ENCODE data around the gene CCDC27.
"Not testable (repeated sequence)": the region's sequence is repeated elsewhere in the genome, so short reads cannot be mapped to it uniquely, and the experiment has no call there.

The CCDC27 gene

GRCh38 chr1:3746389-3746829 lies 5.8 kb upstream of the CCDC27 start:
- peak overlapping the region; percentile 67 for H3K4me3 ChIP-seq (replicated peaks; ENCODE audit: low read depth, low read length)
- no peak for DNase-seq (ENCODE audit: low read depth)
- TF ChIP-seq, protein P1, sequence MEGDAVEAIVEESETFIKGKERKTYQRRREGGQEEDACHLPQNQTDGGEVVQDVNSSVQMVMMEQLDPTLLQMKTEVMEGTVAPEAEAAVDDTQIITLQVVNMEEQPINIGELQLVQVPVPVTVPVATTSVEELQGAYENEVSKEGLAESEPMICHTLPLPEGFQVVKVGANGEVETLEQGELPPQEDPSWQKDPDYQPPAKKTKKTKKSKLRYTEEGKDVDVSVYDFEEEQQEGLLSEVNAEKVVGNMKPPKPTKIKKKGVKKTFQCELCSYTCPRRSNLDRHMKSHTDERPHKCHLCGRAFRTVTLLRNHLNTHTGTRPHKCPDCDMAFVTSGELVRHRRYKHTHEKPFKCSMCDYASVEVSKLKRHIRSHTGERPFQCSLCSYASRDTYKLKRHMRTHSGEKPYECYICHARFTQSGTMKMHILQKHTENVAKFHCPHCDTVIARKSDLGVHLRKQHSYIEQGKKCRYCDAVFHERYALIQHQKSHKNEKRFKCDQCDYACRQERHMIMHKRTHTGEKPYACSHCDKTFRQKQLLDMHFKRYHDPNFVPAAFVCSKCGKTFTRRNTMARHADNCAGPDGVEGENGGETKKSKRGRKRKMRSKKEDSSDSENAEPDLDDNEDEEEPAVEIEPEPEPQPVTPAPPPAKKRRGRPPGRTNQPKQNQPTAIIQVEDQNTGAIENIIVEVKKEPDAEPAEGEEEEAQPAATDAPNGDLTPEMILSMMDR (IDR thresholded peaks at IDR 0.05; ENCODE audit: low read length, missing control alignments): no peak

GRCh38 chr1:3746830-3747521 lies 5.3 kb upstream of the CCDC27 start:
- DNase-seq (ENCODE audit: low read depth): peak; percentile 70
- TF ChIP-seq, protein P1 (IDR thresholded peaks at IDR 0.05; ENCODE audit: low read length, missing control alignments): no peak
- peak overlapping the region; percentile 67 for H3K4me3 ChIP-seq (replicated peaks; ENCODE audit: low read depth, low read length)

GRCh38 chr1:3747522-3747848 lies 4.8 kb upstream of the CCDC27 start:
- no peak for DNase-seq (ENCODE audit: low read depth)
- H3K4me3 ChIP-seq (replicated peaks; ENCODE audit: low read depth, low read length): peak overlapping the region; percentile 67
- TF ChIP-seq, protein P1 (IDR thresholded peaks at IDR 0.05; ENCODE audit: low read length, missing control alignments): no peak

GRCh38 chr1:3747903-3748302 lies 4.3 kb upstream of the CCDC27 start:
- peak overlapping the region; percentile 67 for H3K4me3 ChIP-seq (replicated peaks; ENCODE audit: low read depth, low read length)
- DNase-seq (ENCODE audit: low read depth): no peak
- TF ChIP-seq, protein P1 (IDR thresholded peaks at IDR 0.05; ENCODE audit: low read length, missing control alignments): no peak

GRCh38 chr1:3748316-3748900 lies 3.8 kb upstream of the CCDC27 start:
- H3K4me3 ChIP-seq (replicated peaks; ENCODE audit: low read depth, low read length); DNase-seq (ENCODE audit: low read depth): not testable (repeated sequence)

DNA sequence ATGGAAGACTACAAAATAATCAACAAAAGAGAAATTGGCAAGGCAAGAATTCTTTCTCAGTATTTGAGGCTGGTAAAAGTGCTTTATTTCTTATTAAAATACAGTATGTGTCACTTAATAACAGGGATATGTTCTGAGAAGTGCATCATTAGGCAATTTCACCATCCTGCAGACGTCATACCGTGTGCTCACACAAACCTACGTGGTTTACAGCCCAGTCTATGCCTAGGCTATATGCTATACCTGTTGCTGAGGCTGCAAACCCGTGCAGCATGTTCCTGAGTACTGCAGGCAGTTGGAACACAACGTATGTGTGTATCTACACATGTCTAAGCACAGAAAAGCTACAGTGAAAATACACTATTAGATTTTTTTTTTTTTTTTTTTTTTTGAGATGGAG lies 2.7 kb upstream of the CCDC27 start:
- H3K4me3 ChIP-seq (replicated peaks; ENCODE audit: low read depth, low read length): no peak overlapping the region
- DNase-seq (ENCODE audit: low read depth): no peak
- TF ChIP-seq, protein P1 (IDR thresholded peaks at IDR 0.05; ENCODE audit: low read length, missing control alignments): no peak

GRCh38 chr1:3750741-3751140 lies 1.5 kb upstream of the CCDC27 start:
- TF ChIP-seq, protein P1 (IDR thresholded peaks at IDR 0.05; ENCODE audit: low read length, missing control alignments): no peak
- H3K4me3 ChIP-seq (replicated peaks; ENCODE audit: low read depth, low read length): no peak overlapping the region
- no peak for DNase-seq (ENCODE audit: low read depth)

Measured in fibroblast of pulmonary artery (primary cell).